Stimulated activated CD8-positive, alpha-beta memory T cell treated with anti-CD3 and anti-CD28 coated beads, Interleukin-4, amount 100 ng/mL, for 48 hours (primary cell): ENCODE measurements around the gene MRPL43.

ENCODE experiments used
- DNase-seq: peaks from one replicate; pipeline ENCODE4 v3.0.0-alpha.2; 2020

Gene MRPL43

GRCh38 chr10:101018600-101019439, 31.5 kb upstream of the MRPL43 start:
- DNase-seq: peak; percentile 93

DNA sequence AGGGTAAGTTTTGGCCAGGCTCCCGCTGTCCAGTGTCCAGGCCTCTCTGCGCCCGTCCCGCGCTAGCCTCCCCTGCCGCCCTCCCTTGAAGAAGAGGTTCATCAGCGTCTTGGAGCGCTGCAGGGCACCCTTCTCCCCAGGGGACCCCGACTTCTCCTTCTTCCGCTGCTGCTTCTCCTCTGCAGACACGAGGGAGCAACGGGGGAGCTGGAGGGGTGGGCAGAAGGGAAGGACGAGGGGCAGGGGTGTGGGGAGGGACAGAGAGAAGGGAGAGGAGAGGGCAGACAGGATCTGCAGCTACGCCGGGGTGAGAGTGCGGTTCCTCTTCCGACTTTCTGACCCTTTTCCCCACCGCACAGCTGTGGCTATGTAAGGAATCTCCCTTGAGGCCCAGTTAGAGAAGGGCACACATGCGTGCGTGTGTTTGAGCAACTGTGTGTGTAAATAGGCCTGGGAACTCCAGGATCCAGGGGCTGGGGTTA, 30.9 kb upstream of the MRPL43 start:
- DNase-seq: no peak

DNA sequence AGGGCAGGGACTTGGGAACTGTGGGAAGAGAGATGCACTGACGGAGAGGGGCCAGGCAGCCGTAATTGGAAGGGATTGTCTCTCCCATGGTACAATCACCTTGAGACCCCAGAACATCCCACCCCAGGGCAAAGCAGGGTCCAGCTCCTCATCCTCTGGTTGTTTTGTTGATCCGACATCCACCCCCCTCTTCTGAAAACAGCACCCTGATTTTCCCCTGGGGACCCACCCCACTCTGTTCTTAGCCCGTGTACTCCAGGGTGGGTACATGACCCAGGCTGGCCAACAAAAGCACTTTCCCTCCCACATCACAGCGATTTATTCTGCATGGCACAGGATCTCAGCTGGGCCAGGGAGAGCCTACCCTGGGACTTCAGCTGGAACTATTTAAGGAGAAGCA, 29.5 kb upstream of the MRPL43 start:
- DNase-seq: no peak

GRCh38 chr10:101015582-101015973, 28.3 kb upstream of the MRPL43 start:
- no peak for DNase-seq

DNA sequence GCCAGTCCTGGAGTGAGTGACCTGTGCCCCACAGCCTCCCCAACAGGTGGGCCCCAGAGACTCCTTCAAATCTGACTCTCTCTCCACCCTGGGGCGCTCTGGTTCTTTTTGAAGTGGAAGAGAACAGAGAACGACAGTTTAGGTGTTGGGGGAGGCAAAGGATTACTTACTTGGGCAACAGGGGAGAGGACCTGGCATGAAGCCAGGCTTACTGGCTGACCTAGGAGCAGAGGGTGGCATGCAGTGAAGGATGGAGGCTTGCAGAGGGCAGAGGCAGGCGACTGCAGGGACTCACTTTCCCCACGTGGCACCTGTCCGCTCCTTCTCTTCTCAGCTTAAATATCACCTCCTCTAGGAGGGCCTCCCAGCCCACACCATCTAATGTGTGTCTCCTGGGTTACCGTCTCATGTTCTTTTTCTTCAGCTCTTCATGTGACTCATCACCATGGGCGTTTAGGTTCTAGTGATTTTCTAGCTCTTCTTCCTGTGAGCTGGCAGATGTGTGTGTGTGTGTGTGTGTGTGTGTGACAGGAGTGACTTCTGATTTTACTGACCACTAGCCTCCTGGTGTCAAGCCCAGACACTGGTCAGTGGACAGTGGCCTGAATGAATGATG, 27.8 kb upstream of the MRPL43 start:
- no peak for DNase-seq

DNA sequence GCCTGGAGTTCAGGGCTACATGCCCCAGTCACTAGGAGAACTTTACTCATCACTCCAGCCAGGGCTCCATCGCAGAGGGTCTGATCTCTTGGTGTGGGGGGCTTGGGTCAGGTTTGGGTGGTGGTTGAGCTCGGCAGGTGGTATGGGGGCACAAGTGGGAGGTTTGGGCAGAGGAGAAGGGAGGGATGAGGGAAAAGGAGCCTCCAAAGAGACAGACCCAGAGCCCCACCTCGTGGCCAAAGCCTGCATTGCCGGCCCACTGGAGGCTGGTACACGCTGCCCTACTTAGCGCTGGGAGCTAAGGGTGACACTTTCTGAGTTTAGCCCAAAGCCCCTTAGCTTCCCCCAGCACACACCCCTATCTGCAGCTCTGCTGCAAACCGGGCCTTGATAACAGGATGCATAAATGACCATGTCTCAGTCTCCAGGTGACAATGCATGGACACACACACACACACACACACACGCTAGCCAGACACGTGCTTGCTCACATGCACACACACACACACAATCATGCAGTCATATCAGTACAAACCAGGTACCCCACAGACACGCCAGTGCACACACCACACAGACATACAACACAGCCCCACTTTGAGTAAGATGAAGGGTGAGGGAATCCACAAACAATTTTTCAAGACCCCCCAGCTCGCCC, 27.1 kb upstream of the MRPL43 start:
- DNase-seq: peak; percentile 95

GRCh38 chr10:101013365-101013825, 26.1 kb upstream of the MRPL43 start:
- no peak for DNase-seq

DNA sequence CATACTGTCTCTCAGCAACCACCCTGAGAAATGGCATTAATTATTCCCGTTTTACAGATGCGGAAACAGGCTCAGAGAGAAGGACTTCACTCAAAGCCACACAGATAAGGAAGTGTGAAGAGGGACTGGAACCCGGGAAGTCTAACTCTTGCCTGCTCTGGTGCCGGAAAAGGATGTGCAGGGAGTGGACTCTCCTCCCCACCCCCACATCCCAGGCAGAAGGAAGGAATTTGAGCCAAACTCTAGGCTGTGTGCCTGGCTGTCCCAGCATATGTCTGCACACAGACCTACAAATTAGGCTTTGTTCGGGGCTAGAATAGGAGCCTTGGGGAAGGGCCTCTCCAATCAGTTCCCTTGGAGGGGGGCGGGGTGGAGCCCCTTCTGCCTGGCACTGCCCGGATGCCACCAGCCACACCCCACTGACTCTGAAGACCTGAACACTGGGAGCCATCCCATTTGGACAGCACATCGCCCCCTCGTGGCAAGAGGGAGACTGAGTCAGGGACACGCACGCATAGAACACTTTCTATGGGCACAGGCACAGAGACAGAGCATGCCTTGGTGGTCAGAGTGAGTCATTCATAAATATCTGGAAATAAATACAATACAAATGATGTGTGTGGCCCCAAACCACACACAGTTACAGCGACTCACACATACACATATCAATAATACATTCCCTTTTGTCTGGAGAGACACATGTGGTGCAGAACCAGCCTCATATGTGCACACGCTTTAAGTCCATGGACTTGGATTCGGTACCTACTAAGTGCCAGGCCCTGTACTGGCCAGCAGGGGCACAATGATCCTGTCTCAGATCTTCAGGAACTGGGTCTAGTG, 25.4 kb upstream of the MRPL43 start:
- peak; percentile 90 for DNase-seq

GRCh38 chr10:101011517-101012423, 24.5 kb upstream of the MRPL43 start:
- DNase-seq: no peak

DNA sequence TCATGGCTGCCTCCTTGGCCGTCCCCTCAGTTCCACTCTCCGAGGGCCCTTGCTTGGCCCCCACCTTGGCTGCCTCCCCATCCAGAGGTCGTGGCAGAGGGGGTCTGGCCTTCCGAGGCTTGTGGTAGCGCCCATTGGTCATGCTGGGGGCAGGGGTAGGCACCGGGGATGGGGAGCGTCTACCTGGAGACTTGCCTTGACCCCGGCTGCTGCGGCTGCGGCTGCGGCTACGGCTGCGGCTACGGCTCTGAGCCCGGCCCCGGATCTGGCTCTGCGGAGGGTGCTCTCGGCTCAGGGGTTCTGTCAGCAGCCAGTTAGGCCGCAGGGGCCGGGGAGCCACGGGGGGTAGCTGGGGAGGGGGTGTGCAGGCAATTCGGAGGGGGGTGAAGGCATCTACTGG, 23.0 kb upstream of the MRPL43 start:
- no peak for DNase-seq

GRCh38 chr10:101008823-101009423, 21.6 kb upstream of the MRPL43 start:
- DNase-seq: no peak

GRCh38 chr10:101007915-101008822, 20.9 kb upstream of the MRPL43 start:
- no peak for DNase-seq

GRCh38 chr10:101007099-101007711, 19.9 kb upstream of the MRPL43 start:
- DNase-seq: no peak

DNA sequence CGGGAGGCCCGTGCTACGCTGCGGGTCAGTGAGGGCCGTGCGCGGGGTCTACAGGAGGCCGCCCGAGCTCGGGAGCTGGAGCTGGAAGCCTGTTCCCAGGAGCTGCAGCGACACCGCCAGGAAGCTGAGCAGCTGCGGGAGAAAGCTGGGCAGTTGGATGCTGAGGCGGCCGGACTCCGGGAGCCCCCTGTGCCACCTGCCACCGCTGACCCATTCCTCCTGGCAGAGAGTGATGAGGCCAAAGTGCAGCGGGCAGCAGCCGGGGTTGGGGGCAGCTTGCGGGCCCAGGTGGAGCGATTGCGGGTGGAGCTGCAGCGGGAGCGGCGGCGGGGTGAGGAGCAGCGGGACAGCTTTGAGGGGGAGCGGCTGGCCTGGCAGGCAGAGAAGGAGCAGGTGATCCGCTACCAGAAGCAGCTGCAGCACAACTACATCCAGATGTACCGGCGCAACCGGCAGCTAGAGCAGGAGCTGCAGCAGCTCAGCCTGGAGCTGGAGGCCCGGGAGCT, 19.3 kb upstream of the MRPL43 start:
- no peak for DNase-seq

GRCh38 chr10:101005869-101006567, 18.7 kb upstream of the MRPL43 start:
- no peak for DNase-seq

DNA sequence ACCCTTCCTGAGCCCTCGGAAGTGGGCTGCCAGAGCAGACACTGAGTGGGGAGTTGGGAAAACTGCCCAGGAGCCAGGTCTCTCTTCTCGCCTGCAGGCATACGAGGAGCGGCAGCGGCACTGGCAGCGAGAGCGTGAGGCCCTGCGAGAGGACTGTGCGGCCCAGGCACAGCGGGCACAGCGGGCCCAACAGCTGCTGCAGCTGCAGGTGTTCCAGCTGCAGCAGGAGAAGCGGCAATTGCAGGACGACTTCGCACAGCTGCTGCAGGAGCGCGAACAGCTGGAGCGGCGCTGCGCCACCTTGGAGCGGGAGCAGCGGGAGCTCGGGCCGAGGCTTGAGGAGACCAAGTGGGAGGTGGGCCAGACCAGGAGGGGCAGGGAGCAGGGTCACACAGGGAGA, 18.1 kb upstream of the MRPL43 start:
- no peak for DNase-seq

DNA sequence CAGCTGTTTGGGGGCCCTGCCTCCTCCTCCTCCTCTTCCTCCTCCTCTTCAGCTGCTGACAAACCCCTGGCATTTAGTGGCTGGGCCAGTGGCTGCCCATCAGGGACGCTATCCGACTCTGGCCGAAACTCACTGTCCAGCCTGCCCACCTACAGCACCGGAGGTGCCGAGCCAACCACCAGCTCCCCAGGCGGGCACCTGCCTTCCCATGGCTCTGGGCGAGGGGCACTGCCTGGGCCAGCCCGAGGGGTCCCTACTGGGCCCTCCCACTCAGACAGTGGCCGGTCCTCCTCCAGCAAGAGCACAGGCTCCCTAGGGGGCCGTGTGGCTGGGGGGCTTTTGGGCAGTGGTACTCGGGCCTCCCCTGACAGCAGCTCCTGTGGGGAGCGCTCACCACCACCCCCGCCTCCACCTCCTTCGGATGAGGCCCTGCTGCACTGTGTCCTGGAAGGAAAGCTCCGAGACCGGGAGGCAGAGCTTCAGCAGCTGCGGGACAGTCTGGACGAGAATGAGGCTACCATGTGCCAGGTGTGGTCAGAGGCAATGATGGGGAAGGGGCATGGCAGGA, 16.4 kb upstream of the MRPL43 start:
- DNase-seq: no peak

DNA sequence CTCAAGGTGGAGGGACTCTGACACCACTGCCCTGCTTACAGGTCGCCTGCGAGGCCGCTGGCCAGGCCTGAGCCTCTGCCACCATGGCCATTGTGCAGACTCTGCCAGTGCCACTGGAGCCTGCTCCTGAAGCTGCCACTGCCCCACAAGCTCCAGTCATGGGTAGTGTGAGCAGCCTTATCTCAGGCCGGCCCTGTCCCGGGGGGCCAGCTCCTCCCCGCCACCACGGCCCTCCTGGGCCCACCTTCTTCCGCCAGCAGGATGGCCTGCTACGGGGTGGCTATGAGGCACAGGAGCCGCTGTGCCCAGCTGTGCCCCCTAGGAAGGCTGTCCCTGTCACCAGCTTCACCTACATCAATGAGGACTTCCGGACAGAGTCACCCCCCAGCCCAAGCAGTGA, 15.2 kb upstream of the MRPL43 start:
- no peak for DNase-seq

- DNase-seq: no peak
Observed at GRCh38 chr10:101001659-101002035, 14.3 kb upstream of the MRPL43 start.
